GM19043 (cell line): ENCODE measurements around the gene KLK11.

Source experiments
- ATAC-seq: cut with Tn5 transposase; IDR thresholded peaks from one replicate; pipeline ENCODE4 v1.9.1; 2021; ENCODE audit warnings: low read depth; ENCODE audit not compliant: unreplicated experiment

KLK11 gene

GRCh38 chr19:50974702-50975556 is 51.5 kb downstream of the KLK11 start:
- ATAC-seq, result no peak

GRCh38 chr19:50972795-50973376 is 53.5 kb downstream of the KLK11 start:
- no peak for ATAC-seq
